Measurements from ENCODE around the gene NEDD1.

GRCh38 chr12:96912261-96912660 is 5.2 kb downstream of the NEDD1 start:
- TF ChIP-seq ATF3 (IDR thresholded peaks at IDR 0.05) (no peak), SIN3A (IDR thresholded peaks at IDR 0.05; ENCODE audit: low read depth) (no peak), REST (IDR thresholded peaks at IDR 0.05; ENCODE audit: low read depth) (no peak), CTCF (IDR thresholded peaks at IDR 0.05 in 2 of 3, conservative IDR thresholded peaks at IDR 0.05 in 1 of 3; ENCODE audit: borderline replicate concordance in 1 of 3, insufficient read depth in 1 of 3, low read depth in 2 of 3, low read length in 2 of 3) (no peak), EZH2phosphoT487 (IDR thresholded peaks at IDR 0.05; ENCODE audit: borderline replicate concordance) (no peak)

Data from HCT116 (cell line).